ENCODE results near the gene VMAC. TPM values are rescaled to one million over a fixed set of nuclear protein-coding genes. Genes with fewer than 3 reads are reported as not detected.

The VMAC gene
- total and polyA plus RNA-seq, 9 of the 15 experiments (the other 6 are each of a cell fraction or from before 2014, with no cell fraction given): 0.03 to 3.4 (median 1.1) TPM

- no peak for TF ChIP-seq STAT6 (CRISPR knock-in tag; IDR thresholded peaks at IDR 0.05)
- no peak for TF ChIP-seq NKRF (IDR thresholded peaks at IDR 0.05; ENCODE audit: borderline replicate concordance)
- no peak for TF ChIP-seq ZBTB8A (IDR thresholded peaks at IDR 0.05; ENCODE audit: partially characterized antibody)
- TF ChIP-seq ZNF263 (CRISPR knock-in tag; IDR thresholded peaks at IDR 0.05; ENCODE audit: borderline replicate concordance): no peak
- TF ChIP-seq POU5F1 (IDR thresholded peaks at IDR 0.05; ENCODE audit: borderline replicate concordance, low read depth, low read length, partially characterized antibody): no peak
- no peak for TF ChIP-seq ZNF3 (CRISPR knock-in tag; IDR thresholded peaks at IDR 0.05)
- no peak for TF ChIP-seq ZNF165 (CRISPR knock-in tag; IDR thresholded peaks at IDR 0.05; ENCODE audit: borderline replicate concordance)
- no peak for TF ChIP-seq POLR2H (tag; IDR thresholded peaks at IDR 0.05; ENCODE audit: low read depth)
- TF ChIP-seq TAF1 (IDR thresholded peaks at IDR 0.05; ENCODE audit: control insufficient read depth, extremely low read depth, insufficient read depth, low read length, severe bottlenecking): no peak
- no peak for TF ChIP-seq KDM1A (IDR thresholded peaks at IDR 0.05)
- no peak for TF ChIP-seq ZNF274 (IDR thresholded peaks at IDR 0.05; ENCODE audit: borderline replicate concordance, low read depth, low read length)
- TF ChIP-seq TEAD1 (CRISPR knock-in tag; IDR thresholded peaks at IDR 0.05): no peak
Observed at GRCh38 chr19:5880196-5880595, 24.5 kb upstream of the VMAC start (continued).
